ENCODE results near the gene TLE1.
"Not testable (repeated sequence)": the region's sequence is repeated elsewhere in the genome, so short reads cannot be mapped to it uniquely, and the experiment has no call there.

The TLE1 gene

DNA sequence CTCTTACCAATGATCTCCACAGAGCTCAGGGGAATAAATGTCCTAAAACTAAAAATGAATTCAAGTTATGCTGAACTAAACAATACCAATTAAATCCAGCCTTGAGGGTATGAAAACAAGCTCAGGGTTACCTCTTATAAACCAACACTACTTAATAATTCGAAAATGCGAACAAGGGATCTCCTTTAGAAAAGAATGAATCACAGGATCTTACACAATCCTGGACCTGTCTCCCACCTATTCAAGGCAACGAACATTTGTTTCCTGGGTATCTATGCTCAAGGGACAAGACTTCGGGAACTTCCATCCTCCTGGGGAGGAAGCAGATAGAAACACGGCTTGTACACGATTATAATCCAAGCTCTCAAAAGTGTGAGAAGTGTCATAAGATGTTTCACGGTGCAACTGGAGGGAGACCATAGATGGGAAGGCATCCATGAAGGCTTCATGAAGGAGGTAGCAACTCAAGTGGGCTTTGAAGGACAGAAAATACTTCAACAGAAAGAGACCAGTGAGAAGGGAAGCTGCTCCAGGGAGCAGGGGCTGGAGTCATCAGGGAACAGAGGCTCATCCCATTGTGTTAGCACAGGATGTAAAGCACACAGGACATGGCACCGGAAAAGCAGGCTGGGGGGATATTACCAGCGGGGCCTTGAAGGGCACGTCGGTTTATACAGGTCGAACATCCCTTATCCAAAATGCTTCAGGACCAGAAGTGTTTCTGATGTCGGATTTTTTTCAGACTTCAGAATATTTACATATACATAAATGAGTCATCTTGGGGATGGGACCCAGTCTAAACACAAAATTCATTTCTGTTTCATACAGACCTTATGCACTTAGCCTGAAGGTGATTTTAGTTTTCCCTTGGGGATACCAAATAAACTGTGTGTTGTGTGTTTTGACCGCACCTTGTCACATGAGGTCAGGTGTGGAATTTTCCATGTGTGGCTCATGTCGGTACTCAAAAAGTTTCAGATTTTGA is 87.4 kb downstream of the TLE1 start:
- DNase-seq (ENCODE audit: low read depth), result no peak

DNA sequence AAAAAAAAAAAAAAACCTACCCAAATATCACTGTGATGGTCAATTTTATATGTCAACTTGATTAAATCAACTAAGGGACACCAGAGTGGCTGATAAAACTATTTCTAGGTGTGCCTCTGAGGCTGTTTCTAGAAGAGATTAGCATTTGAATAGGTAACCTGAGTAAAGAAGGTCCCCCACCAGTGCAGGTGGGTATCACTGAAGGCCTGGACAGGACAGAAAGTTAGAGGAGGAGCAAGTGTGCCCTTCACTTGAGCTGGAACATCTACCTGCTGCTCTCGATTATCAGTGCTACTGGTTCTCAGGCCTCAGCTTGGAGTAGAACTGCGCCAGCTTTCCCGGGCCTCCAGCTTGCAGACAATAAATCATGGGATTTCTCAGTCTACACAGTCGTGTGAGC is 88.7 kb downstream of the TLE1 start:
- no peak for DNase-seq (ENCODE audit: low read depth)

- DNase-seq (ENCODE audit: low read depth), result no peak
Observed at GRCh38 chr9:81599837-81600236, 89.5 kb downstream of the TLE1 start.

DNA sequence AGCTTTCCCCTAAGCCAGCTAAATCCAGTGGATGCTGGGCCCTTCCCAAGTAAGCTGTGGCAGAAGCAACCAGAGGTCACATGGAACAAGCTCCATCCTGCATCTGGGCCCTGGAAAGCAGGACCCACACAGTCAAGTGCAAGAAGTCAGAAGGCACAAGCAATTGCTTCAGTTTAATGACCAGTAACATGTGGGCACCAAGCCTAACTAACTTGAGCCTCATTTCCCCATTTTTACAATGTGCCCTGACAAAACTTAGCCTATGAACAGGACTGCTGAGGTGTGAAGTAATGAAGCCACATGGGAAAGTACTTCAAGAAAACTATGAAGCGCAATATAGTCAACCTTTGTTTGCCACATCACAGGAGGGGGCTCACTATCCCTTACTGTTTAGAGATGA is 90.5 kb downstream of the TLE1 start:
- no peak for DNase-seq (ENCODE audit: low read depth)

- DNase-seq (ENCODE audit: low read depth), result no peak
Observed at GRCh38 chr9:81598123-81598497, 91.2 kb downstream of the TLE1 start.

DNA sequence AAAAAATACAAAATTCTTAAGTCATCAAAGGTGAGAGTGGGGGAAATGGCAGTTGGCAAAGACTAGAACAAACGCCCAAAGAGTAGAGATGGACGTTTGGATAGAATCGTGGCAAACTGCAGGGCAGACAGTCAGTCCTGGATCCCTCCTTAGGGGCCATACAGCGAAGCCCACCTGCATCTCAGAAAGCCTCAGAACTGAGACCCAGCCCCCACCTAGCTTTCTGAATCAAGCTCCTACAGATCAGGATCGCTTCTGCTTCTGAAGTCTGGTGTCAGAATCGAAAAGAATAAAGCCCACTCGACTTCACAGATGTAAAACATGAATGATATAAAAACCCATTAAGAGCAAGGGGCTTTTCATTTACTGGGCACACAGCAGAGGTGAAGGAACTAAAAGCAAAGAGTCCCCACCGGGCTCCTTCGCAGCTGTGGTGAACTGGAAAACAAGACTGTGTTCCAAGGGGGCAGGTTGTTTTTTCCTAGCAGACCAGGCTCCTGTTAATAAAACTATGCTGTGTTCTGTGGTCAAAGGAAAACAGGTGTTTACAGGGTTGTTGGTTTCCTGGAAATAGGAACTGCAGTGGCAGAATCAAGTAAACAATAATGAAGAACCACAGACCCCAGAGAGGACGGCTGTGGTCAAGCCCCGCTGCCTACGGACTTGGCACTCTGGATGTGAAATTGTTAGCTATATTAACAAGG is 91.8 kb downstream of the TLE1 start:
- no peak for DNase-seq (ENCODE audit: low read depth)

- no peak for DNase-seq (ENCODE audit: low read depth)
Observed at GRCh38 chr9:81596679-81597418, 92.5 kb downstream of the TLE1 start.

GRCh38 chr9:81595887-81596543 is 93.3 kb downstream of the TLE1 start:
- no peak for DNase-seq (ENCODE audit: low read depth)

- not testable (repeated sequence) for DNase-seq (ENCODE audit: low read depth)
Observed at GRCh38 chr9:81595293-81595692, 94.1 kb downstream of the TLE1 start.

GRCh38 chr9:81594415-81594814 is 94.9 kb downstream of the TLE1 start:
- no peak for DNase-seq (ENCODE audit: low read depth)

DNA sequence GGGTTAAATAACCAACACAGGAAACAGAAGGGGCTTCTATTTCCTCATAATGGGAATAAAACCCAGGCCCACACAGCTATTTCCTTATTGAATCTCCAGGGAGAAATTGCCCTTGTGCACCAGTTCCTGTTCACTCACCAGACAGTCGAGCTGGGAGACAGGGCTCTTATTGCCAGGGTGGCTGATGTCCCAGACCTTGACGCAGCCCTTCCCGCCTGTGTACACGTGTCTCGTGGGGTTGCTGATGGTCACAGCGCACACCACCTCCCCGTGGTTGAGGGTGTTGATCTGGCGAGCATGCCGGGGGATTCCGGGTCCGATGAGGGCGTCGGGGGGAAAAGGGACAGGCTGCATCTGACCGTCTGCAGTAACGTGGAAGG is 96.5 kb downstream of the TLE1 start:
- no peak for DNase-seq (ENCODE audit: low read depth)

GRCh38 chr9:81591791-81592190 is 97.6 kb downstream of the TLE1 start:
- no peak for DNase-seq (ENCODE audit: low read depth)

DNA sequence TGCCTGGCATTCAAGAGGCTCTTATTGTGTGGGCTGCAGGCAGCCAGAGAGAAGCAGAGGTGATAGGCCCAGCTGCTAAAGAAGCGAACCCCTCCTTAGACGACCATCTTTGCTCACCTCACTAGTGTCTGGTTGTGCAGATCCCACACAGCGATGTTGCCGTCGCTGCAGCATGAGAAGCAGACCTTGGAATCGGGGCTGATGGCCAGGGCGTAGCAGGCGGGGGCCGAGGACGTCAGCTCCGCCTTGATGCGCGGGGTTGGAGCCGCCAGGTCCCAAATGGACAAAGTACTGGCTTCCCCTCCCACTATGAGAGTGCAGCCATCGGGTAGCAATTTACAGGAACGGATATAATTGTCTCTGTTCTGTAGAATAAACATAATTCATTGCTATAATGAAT is 98.7 kb downstream of the TLE1 start:
- DNase-seq (ENCODE audit: low read depth), result no peak

DNA sequence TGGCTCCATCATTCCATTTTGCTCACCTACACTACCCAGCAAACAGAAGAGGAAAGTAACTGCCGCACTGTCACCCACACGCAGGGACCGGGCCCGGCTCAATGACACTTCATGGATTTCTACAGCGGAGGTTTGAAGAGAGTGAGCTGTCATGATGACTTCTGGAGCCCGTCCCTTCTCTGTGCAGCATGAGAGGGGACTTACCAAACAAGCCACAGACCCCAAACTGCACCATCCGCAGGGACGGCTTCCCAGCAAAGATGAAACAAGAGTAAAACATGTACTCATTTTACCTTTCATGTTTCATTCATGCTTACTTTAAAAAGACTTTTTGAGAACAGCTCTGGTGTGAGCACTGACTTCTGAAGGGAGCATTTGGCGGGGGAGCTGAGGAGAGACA is 99.5 kb downstream of the TLE1 start:
- DNase-seq (ENCODE audit: low read depth), result no peak

DNA sequence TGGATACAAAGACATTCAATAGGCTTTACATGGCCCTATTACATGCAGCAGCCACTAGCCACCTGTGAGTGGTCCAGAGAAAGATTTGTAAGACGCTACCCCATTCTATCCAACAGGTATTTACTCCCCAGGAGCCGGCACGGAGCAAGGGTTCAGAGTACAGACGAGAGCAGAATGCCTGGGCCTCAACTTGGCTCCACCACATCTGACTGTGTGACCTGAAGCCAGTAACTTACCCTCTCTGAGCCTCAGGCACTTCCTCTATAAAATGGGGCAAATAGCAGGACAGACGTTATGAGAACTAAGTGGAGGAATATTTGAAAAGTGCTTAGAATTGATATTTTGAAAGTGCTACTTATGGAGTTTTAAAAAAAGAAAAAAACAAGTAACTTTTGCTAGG is 100.0 kb downstream of the TLE1 start:
- no peak for DNase-seq (ENCODE audit: low read depth)

GRCh38 chr9:81588148-81588871 is 101.0 kb downstream of the TLE1 start:
- DNase-seq (ENCODE audit: low read depth), result no peak

DNA sequence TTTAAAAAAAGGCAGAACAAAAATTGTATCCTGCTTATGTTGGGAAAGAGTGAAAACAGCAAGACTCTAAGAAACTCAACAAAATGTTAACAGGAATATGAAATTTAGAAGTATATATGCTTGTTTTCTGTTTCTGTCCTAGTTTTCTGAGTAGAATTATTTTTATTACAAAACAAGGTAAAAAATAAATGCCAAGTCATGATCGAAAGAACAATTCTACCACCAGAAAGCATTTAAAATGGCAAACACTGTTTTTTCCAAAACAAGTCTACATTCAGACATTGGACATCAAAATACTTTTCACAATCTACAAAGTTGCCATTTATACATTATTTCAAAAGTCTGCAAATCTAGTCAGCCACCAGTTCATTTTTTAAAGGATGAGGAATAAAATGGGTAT is 102.6 kb downstream of the TLE1 start:
- DNase-seq (ENCODE audit: low read depth), result no peak

DNA sequence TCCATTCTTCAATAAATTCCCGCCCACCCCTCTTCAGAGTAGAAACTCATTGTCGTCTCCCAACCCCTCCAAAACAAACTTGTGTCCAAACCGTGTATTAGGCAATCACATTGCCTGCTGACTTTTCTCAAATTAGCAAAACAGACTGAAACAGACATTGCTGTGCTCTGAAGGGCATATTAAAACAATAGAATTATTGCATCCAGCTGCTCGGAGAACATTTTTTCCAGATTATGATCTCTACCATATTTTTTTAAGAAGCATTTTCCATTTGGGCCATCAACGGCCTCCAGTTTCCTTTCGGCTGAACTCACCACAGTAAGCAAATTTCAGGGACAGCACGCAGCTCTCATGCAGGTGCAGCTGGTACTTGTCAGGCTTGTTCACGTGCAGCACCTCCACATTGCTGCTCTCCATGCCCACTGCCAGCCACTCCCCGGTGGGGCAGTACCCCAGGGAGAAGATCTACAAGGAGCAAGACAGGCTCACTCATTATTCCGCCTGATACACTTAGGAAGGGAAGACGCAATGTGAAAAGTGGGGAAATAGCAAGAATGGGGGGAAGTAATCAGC is 104.1 kb downstream of the TLE1 start:
- no peak for DNase-seq (ENCODE audit: low read depth)

DNA sequence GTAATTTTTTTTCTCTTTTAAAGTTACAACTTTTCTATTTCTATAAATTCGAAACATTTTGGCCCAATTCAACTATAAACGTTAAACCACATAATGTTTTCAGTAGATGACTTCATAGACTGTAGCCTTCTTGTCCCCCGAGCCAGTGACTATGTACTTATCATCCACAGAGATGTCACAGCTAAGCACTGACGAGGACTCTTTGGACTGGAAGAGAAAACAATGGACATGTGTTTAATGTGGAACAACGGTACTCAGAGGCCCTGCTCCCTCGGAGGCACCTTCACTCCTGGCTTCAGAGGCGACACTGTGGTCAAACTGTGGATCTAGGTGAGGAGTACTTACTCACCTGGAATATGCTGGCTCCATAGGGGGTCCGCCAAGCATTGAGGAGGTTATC is 105.2 kb downstream of the TLE1 start:
- DNase-seq (ENCODE audit: low read depth), result no peak

DNA sequence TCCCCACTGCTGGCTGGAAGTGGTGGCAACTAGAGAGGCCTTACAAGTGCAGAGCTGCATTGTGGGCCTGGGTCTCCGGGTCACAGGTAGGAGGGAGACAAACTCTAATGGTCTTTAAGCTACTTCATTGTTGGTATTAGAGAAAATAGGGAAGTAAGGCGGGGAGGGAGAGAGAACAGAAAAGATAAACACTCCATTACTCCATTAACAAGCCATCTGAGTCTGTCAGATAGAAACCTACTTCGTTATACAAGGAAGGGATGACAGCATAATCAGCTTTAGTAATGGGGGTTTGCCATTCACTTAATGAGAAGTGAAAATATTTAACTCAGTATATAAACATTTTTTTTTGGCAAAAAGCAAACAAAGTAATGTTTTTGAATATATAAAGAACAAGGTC is 107.4 kb downstream of the TLE1 start:
- no peak for DNase-seq (ENCODE audit: low read depth)

- DNase-seq (ENCODE audit: low read depth), result no peak
Observed at GRCh38 chr9:81579381-81579780, 110.0 kb downstream of the TLE1 start.

All from activated T-helper 1 cell treated with Interleukin-2 at 50 U/mL for 16 hours (primary cell).